ENCODE data around the gene DGKZ. TPM values are rescaled to one million over a fixed set of nuclear protein-coding genes. Genes with fewer than 3 reads are reported as not detected.

Gene DGKZ
- total and polyA plus RNA-seq, 2 donors (not counting 3 experiments of a cell fraction or from before 2014, with no cell fraction given) = 88.8 to 127 TPM

DNA sequence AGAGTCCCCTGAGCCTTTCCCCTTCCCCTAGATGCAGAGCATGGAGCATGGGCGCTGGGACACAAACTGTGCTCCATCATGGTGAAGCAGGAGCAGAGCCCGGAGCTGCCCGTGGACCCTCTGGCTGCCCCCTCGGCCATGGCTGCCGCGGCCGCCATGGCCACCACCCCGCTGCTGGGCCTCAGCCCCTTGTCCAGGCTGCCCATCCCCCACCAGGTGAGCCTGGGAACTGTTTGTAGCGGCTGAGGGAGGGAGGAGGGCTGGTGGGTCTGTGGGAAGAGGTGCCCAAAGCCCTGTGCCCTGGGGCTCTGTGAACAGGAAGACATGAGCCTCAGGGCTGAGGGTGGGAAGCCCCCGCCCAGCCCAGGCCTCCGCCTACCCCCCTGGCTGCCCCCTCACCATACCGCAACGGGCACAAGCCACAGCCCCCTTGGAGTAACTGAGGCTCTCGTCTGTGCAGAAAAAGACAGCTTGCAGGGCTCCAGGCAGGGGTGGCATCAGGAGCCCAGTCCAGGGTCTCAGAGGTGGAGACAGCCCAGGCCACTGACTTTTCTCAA is 39.4 kb upstream of the DGKZ start:
- no peak overlapping the region for H2AFZ ChIP-seq (ENCODE audit: low read depth, low read length)
- no peak overlapping the region for H3K9ac ChIP-seq (replicated peaks; ENCODE audit: extremely low read depth, insufficient read depth, low read length)
- no peaks in the 10 kb centered on the region for H3K4me1 ChIP-seq (ENCODE audit: control insufficient read depth, extremely low read depth, insufficient read depth, low read length)
- no peaks in the 10 kb centered on the region for H4K20me1 ChIP-seq (replicated peaks; ENCODE audit: control insufficient read depth, extremely low read depth, insufficient read depth, low read length)
- no peak overlapping the region for H3K27ac ChIP-seq (ENCODE audit: insufficient read depth, low read depth, low read length)
- intact Hi-C loops (cut with micrococcal nuclease) (loop anchor here (1.0 kb wide), 3 partner anchors 65 to 436 kb away; no protein-coding TSS in a partner anchor), dilution Hi-C loops (cut with MboI; ENCODE audit: extremely low pct_ligation_motif_present, low sequenced_read_pairs) (no loop called here)
- H3K4me2 ChIP-seq (ENCODE audit: insufficient read depth, low read length) = no peak overlapping the region
- POLR2A ChIA-PET = no interaction called here
- no peaks in the 10 kb centered on the region for H3K27me3 ChIP-seq (ENCODE audit: control insufficient read depth in 2 of 2, insufficient read depth in 2 of 2, low read length in 2 of 2)
- DNase-seq (ENCODE audit: low read depth, low spot score) (no peak), FAIRE-seq (no peak)
- H3K79me2 ChIP-seq (ENCODE audit: control insufficient read depth, insufficient read depth, low read length) = no peaks in the 10 kb centered on the region
- CTCF ChIA-PET = interaction anchor here (0.5 to 10.9 kb wide), 25 partner anchors 8 to 342 kb away, joined by 3 to 367 read pairs (median 5); partner anchors contain the start of gene CREB3L1
- H3K36me3 ChIP-seq (ENCODE audit: control insufficient read depth in 2 of 2, extremely low read depth in 1 of 2, insufficient read depth in 2 of 2, low read length in 2 of 2) = no peaks in the 10 kb centered on the region
- no TSS peak for BruUV-seq (replicated peaks)
- no peaks in the 10 kb centered on the region for H3K9me3 ChIP-seq (replicated peaks; ENCODE audit: control insufficient read depth, insufficient read depth, low read length)
- no peak overlapping the region for H3K4me3 ChIP-seq (replicated peaks in 1 of 3; ENCODE audit: insufficient read depth in 1 of 3, low read depth in 1 of 3, low read length in 3 of 3)
- TF ChIP-seq JUN (IDR thresholded peaks at IDR 0.05; ENCODE audit: borderline replicate concordance, insufficient read depth, insufficient read length, low read depth) (no peak), FOS (IDR thresholded peaks at IDR 0.05; ENCODE audit: borderline replicate concordance, insufficient read depth, low read length) (no peak)
- no peaks in the 10 kb centered on the region for H3K9me1 ChIP-seq (replicated peaks; ENCODE audit: control insufficient read depth, extremely low read depth, insufficient read depth, low read length)

DNA sequence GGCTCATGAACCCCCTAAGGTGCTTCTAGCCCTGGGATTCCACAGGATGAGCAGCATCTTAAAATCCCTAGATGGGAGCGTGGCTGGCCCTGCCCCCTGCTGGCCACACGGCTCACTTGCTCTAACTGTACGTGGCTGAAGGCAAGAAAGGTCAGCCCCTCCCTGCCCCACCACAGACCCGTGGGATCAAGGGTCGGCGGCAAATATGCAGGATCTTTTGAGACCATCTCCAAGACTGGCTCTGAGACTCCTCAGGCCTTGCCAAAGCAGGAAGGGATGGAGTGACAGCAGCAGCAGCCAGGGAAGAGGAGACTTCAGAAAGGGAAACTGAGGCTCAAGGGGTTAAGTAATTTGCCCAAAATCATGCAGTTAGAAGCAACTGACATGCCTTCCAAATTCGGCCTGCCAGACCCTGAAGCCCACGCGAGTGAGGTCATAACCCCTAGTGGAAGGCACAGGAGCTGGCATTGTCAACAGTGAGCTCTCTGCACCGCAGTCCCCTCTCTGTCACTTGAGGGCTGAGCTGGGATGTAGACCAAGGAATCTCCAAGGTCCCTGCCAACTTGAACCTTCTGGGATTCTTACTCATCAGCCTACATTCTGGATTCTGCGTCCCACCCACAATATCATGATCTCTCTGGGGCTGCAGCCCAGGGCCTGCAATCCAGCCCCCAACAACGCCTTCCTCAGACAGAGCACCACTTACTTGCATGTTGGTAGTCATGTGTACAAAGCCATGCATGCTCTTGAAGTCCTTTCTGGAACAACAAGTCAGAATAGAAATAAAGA is 38.4 kb upstream of the DGKZ start:
- no peaks in the 10 kb centered on the region for H3K36me3 ChIP-seq (ENCODE audit: control insufficient read depth in 2 of 2, extremely low read depth in 1 of 2, insufficient read depth in 2 of 2, low read length in 2 of 2)
- H3K4me3 ChIP-seq (replicated peaks in 1 of 3; ENCODE audit: insufficient read depth in 1 of 3, low read depth in 1 of 3, low read length in 3 of 3) = no peak overlapping the region
- no peaks in the 10 kb centered on the region for H3K9me1 ChIP-seq (replicated peaks; ENCODE audit: control insufficient read depth, extremely low read depth, insufficient read depth, low read length)
- no peaks in the 10 kb centered on the region for H3K79me2 ChIP-seq (ENCODE audit: control insufficient read depth, insufficient read depth, low read length)
- H3K27ac ChIP-seq (ENCODE audit: insufficient read depth, low read depth, low read length) = no peak overlapping the region
- FAIRE-seq = peak; percentile 88
- H3K27me3 ChIP-seq (ENCODE audit: control insufficient read depth in 2 of 2, insufficient read depth in 2 of 2, low read length in 2 of 2) = no peaks in the 10 kb centered on the region
- no peak overlapping the region for H2AFZ ChIP-seq (ENCODE audit: low read depth, low read length)
- no peaks in the 10 kb centered on the region for H4K20me1 ChIP-seq (replicated peaks; ENCODE audit: control insufficient read depth, extremely low read depth, insufficient read depth, low read length)
- DNase-seq (ENCODE audit: low read depth, low spot score) = peak; percentile 60
- BruUV-seq (replicated peaks) = no TSS peak
- no peak overlapping the region for H3K9ac ChIP-seq (replicated peaks; ENCODE audit: extremely low read depth, insufficient read depth, low read length)
- ChIA-PET CTCF (interaction anchor here (0.6 to 10.9 kb wide), 26 partner anchors 9 to 343 kb away, joined by 3 to 367 read pairs (median 5); partner anchors contain the start of gene CREB3L1), POLR2A (no interaction called here)
- dilution Hi-C loops (cut with MboI; ENCODE audit: extremely low pct_ligation_motif_present, low sequenced_read_pairs) (no loop called here), intact Hi-C loops (cut with micrococcal nuclease) (loop anchor here (1.0 kb wide), 3 partner anchors 66 to 437 kb away; no protein-coding TSS in a partner anchor)
- no peaks in the 10 kb centered on the region for H3K9me3 ChIP-seq (replicated peaks; ENCODE audit: control insufficient read depth, insufficient read depth, low read length)
- H3K4me1 ChIP-seq (ENCODE audit: control insufficient read depth, extremely low read depth, insufficient read depth, low read length) = no peaks in the 10 kb centered on the region
- no peak for TF ChIP-seq JUN (IDR thresholded peaks at IDR 0.05; ENCODE audit: borderline replicate concordance, insufficient read depth, insufficient read length, low read depth)
- no peak for TF ChIP-seq POLR2AphosphoS5 (IDR thresholded peaks at IDR 0.05; ENCODE audit: insufficient read depth, low read depth, low read length)
- TF ChIP-seq GATA2 (IDR thresholded peaks at IDR 0.05; ENCODE audit: insufficient read depth, insufficient read length, low read depth, low read length) = no peak
- TF ChIP-seq, protein P1, sequence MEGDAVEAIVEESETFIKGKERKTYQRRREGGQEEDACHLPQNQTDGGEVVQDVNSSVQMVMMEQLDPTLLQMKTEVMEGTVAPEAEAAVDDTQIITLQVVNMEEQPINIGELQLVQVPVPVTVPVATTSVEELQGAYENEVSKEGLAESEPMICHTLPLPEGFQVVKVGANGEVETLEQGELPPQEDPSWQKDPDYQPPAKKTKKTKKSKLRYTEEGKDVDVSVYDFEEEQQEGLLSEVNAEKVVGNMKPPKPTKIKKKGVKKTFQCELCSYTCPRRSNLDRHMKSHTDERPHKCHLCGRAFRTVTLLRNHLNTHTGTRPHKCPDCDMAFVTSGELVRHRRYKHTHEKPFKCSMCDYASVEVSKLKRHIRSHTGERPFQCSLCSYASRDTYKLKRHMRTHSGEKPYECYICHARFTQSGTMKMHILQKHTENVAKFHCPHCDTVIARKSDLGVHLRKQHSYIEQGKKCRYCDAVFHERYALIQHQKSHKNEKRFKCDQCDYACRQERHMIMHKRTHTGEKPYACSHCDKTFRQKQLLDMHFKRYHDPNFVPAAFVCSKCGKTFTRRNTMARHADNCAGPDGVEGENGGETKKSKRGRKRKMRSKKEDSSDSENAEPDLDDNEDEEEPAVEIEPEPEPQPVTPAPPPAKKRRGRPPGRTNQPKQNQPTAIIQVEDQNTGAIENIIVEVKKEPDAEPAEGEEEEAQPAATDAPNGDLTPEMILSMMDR (IDR thresholded peaks at IDR 0.05; ENCODE audit: extremely low read depth in 1 of 2, insufficient read depth in 1 of 2, low read depth in 1 of 2, low read length in 2 of 2) = peak; percentile 92 to 93
- H3K4me2 ChIP-seq (ENCODE audit: insufficient read depth, low read length) = no peak overlapping the region
